Neural cell (in vitro differentiated cells): Measurements from ENCODE around the gene RNF157. TPM values are rescaled to one million over a fixed set of nuclear protein-coding genes. Genes with fewer than 3 reads are reported as not detected.

ENCODE experiments used
- H2AFZ ChIP-seq: fragments of 200-600, 300-800 bp; sonication (generic), shearing (Covaris generic); 2 replicates; pipeline ENCODE4 v1.6.0; 2014; ENCODE audit warnings: low read depth, mild to moderate bottlenecking, antibody characterized with exemption, low read length, moderate library complexity
- H3F3A ChIP-seq: fragments of 200-600 bp; shearing (Covaris generic); 2 replicates; pipeline ENCODE4 v1.6.1; 2016; ENCODE audit warnings: mild to moderate bottlenecking, moderate library complexity, mixed read lengths, antibody characterized with exemption, low read length; ENCODE audit not compliant: insufficient read depth, poor library complexity, severe bottlenecking
- H3K27ac ChIP-seq: fragments of 200-600, 300-800 bp; sonication (generic), shearing (Covaris generic); 2 replicates; pipeline ENCODE4 v1.5.1; 2014; ENCODE audit warnings: mild to moderate bottlenecking, low read length, moderate library complexity
- H3K27me3 ChIP-seq: fragments of 300-800, 200-600 bp; sonication (generic), shearing (Covaris generic); 2 replicates; pipeline ENCODE4 v1.6.0; 2014; ENCODE audit warnings: mild to moderate bottlenecking, low read depth, low read length, moderate library complexity; ENCODE audit not compliant: insufficient read depth
- H3K36me3 ChIP-seq: fragments of 300-800, 200-600 bp; sonication (generic), shearing (Covaris generic); 2 replicates; pipeline ENCODE4 v1.5.1; 2014; ENCODE audit warnings: mild to moderate bottlenecking, antibody characterized with exemption, low read length, moderate library complexity; ENCODE audit not compliant: insufficient read depth
- H3K4me2 ChIP-seq: fragments of 300-800, 200-600 bp; sonication (generic), shearing (Covaris generic); 2 replicates; pipeline ENCODE4 v1.6.0; 2014; ENCODE audit warnings: mild to moderate bottlenecking, low read length
- H3K4me3 ChIP-seq: fragments of 300-800, 200-600 bp; sonication (generic), shearing (Covaris generic); 2 replicates; pipeline ENCODE4 v1.5.1; 2014; ENCODE audit warnings: mild to moderate bottlenecking, low read length, moderate library complexity
- H3K79me2 ChIP-seq: fragments of 200-600 bp; shearing (Covaris generic); replicated peaks from 2 replicates; pipeline ENCODE4 v1.6.0; 2014; ENCODE audit warnings: mild to moderate bottlenecking, low read length, moderate library complexity; ENCODE audit not compliant: insufficient read depth
- H3K9ac ChIP-seq: fragments of 300-800, 200-600 bp; sonication (generic), shearing (Covaris generic); 2 replicates; pipeline ENCODE4 v1.6.1; 2016; ENCODE audit warnings: mild to moderate bottlenecking, low read length, mixed read lengths
- H3K9me2 ChIP-seq: fragments of 200-600 bp; shearing (Covaris generic); 2 replicates; pipeline ENCODE4 v1.6.1; 2016; ENCODE audit warnings: mild to moderate bottlenecking, low read length, mixed read lengths; ENCODE audit not compliant: insufficient read depth
- H3K9me3 ChIP-seq: fragments of 200-600, 300-800 bp; sonication (generic), shearing (Covaris generic); 2 replicates; pipeline ENCODE4 v1.6.1; 2016; ENCODE audit warnings: mild to moderate bottlenecking, mixed run types, low read length, moderate library complexity, mixed read lengths
- H4K20me1 ChIP-seq: fragments of 200-600 bp; shearing (Covaris generic); 2 replicates; pipeline ENCODE4 v1.6.1; 2016; ENCODE audit warnings: mild to moderate bottlenecking, mixed run types; ENCODE audit not compliant: insufficient read depth
- EP300 ChIP-seq: fragments of 450-650 bp; conservative IDR thresholded peaks from 2 replicates; pipeline ENCODE4 v1.6.1; 2014; ENCODE audit warnings: antibody characterized with exemption, mild to moderate bottlenecking, moderate library complexity; ENCODE audit not compliant: poor library complexity, severe bottlenecking
- EZH2 ChIP-seq: fragments of 200-600, 300-800 bp; shearing (Covaris generic), sonication (generic); IDR thresholded peaks from 2 replicates; pipeline ENCODE4 v1.6.1; 2014; ENCODE audit warnings: antibody characterized with exemption, low read length, borderline replicate concordance, mild to moderate bottlenecking; ENCODE audit not compliant: insufficient read depth, poor library complexity, severe bottlenecking
- MXI1 ChIP-seq: fragments of 450-650 bp; conservative IDR thresholded peaks from 2 replicates; pipeline ENCODE4 v1.6.1; 2014; ENCODE audit warnings: antibody characterized with exemption, mild to moderate bottlenecking; ENCODE audit not compliant: poor library complexity, severe bottlenecking
- POLR2AphosphoS5 ChIP-seq: IDR thresholded peaks from 2 replicates; pipeline ENCODE4 v1.6.1; 2012
- RAD21 ChIP-seq: fragments of 450-650 bp; conservative IDR thresholded peaks from 2 replicates; pipeline ENCODE4 v1.6.1; 2014; ENCODE audit warnings: antibody characterized with exemption, mild to moderate bottlenecking, moderate library complexity
- SMC3 ChIP-seq: fragments of 450-650 bp; conservative IDR thresholded peaks from 2 replicates; pipeline ENCODE4 v1.6.1; 2014; ENCODE audit warnings: antibody characterized with exemption, mild to moderate bottlenecking, moderate library complexity; ENCODE audit not compliant: poor library complexity
- TAF1 ChIP-seq: IDR thresholded peaks from 2 replicates; pipeline ENCODE4 v1.6.1; 2012; ENCODE audit warnings: low read depth
- polyA plus RNA-seq: library from polyadenylated mRNA; depleted of rRNA; stranded (reverse); fragments of >200 nt; gene quantifications from 2 replicates; pipeline ENCODE4 v1.2.3, GENCODE V29; 2014
- TF ChIP-seq, protein P1 (sequence below): fragments of 450-650 bp; IDR thresholded peaks from 2 replicates; pipeline ENCODE4 v1.5.1; 2014; ENCODE audit warnings: antibody characterized with exemption, mild to moderate bottlenecking, moderate library complexity; ENCODE audit not compliant: poor library complexity, severe bottlenecking
- TF ChIP-seq, protein P2 (sequence below): IDR thresholded peaks from 2 replicates; pipeline ENCODE4 v1.6.1; 2012; ENCODE audit warnings: borderline replicate concordance

RNF157 gene
- polyA plus RNA-seq, 1 donor from 2014 or later, result 15.9 TPM

DNA sequence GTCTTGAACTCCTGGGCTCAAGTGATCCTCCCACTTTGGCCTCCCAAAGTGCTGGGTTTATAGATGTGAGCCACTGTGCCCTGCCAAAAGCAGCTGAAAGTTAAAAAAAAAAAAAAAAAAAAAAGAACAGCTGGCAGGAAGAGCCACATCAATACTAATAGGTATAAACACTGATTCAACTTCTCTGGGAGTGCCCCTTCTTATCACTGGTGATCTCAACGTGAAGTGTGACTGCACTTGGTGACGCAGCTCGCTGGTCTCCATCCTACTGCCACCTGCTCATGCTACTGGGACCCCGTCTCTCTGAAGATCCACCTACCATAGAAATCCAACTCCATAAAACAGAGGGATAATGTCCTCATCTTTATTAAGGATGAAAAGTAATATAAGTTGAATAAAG lies 40.8 kb downstream of the RNF157 start:
- Histone ChIP-seq H4K20me1 (no peaks in the 10 kb centered on the region), H2AFZ (no peak overlapping the region), H3K36me3 (no peaks in the 10 kb centered on the region), H3K9me3 (no peaks in the 10 kb centered on the region), H3K27ac (no peak overlapping the region), H3K4me3 (no peak overlapping the region), H3K27me3 (no peaks in the 10 kb centered on the region), H3K9me2 (no peaks in the 10 kb centered on the region), H3F3A (no peaks in the 10 kb centered on the region), H3K9ac (no peak overlapping the region), H3K4me2 (no peak overlapping the region), H3K79me2 (no peaks in the 10 kb centered on the region)
- no peak for TF ChIP-seq TAF1
- TF ChIP-seq MXI1, result no peak
- no peak for TF ChIP-seq POLR2AphosphoS5
- no peak for TF ChIP-seq EZH2
- no peak for TF ChIP-seq RAD21
- TF ChIP-seq EP300, result no peak
- no peak for TF ChIP-seq SMC3
- TF ChIP-seq, protein P1, sequence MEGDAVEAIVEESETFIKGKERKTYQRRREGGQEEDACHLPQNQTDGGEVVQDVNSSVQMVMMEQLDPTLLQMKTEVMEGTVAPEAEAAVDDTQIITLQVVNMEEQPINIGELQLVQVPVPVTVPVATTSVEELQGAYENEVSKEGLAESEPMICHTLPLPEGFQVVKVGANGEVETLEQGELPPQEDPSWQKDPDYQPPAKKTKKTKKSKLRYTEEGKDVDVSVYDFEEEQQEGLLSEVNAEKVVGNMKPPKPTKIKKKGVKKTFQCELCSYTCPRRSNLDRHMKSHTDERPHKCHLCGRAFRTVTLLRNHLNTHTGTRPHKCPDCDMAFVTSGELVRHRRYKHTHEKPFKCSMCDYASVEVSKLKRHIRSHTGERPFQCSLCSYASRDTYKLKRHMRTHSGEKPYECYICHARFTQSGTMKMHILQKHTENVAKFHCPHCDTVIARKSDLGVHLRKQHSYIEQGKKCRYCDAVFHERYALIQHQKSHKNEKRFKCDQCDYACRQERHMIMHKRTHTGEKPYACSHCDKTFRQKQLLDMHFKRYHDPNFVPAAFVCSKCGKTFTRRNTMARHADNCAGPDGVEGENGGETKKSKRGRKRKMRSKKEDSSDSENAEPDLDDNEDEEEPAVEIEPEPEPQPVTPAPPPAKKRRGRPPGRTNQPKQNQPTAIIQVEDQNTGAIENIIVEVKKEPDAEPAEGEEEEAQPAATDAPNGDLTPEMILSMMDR, result no peak
- TF ChIP-seq, protein P2, sequence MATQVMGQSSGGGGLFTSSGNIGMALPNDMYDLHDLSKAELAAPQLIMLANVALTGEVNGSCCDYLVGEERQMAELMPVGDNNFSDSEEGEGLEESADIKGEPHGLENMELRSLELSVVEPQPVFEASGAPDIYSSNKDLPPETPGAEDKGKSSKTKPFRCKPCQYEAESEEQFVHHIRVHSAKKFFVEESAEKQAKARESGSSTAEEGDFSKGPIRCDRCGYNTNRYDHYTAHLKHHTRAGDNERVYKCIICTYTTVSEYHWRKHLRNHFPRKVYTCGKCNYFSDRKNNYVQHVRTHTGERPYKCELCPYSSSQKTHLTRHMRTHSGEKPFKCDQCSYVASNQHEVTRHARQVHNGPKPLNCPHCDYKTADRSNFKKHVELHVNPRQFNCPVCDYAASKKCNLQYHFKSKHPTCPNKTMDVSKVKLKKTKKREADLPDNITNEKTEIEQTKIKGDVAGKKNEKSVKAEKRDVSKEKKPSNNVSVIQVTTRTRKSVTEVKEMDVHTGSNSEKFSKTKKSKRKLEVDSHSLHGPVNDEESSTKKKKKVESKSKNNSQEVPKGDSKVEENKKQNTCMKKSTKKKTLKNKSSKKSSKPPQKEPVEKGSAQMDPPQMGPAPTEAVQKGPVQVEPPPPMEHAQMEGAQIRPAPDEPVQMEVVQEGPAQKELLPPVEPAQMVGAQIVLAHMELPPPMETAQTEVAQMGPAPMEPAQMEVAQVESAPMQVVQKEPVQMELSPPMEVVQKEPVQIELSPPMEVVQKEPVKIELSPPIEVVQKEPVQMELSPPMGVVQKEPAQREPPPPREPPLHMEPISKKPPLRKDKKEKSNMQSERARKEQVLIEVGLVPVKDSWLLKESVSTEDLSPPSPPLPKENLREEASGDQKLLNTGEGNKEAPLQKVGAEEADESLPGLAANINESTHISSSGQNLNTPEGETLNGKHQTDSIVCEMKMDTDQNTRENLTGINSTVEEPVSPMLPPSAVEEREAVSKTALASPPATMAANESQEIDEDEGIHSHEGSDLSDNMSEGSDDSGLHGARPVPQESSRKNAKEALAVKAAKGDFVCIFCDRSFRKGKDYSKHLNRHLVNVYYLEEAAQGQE, result no peak

DNA sequence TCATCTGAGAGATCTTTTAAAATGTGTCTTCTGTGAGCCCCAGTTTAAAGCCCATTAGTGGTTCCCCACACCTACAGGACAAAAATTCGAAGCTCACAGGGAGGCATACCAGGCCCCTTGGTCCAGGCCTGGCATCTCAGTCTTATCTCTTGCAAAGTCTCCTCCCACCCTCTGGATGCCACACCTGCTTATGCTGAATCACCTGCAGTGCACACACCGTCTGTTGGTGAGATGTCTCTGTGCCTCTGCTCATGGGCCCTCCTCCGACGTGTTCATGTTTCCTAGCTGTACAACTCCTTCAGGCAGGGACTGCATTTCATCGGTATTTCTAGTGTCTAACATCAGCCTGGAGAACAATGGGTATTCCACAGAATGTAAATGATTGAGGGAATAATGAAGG lies 41.6 kb downstream of the RNF157 start:
- no peaks in the 10 kb centered on the region for H3K36me3 ChIP-seq
- H3K9me3 ChIP-seq, result no peaks in the 10 kb centered on the region
- H2AFZ ChIP-seq, result no peak overlapping the region
- no peaks in the 10 kb centered on the region for H3K27me3 ChIP-seq
- no peak overlapping the region for H3K27ac ChIP-seq
- no peaks in the 10 kb centered on the region for H4K20me1 ChIP-seq
- no peaks in the 10 kb centered on the region for H3K79me2 ChIP-seq
- H3K4me2 ChIP-seq, result no peak overlapping the region
- no peak overlapping the region for H3K4me3 ChIP-seq
- H3K9me2 ChIP-seq, result no peaks in the 10 kb centered on the region
- H3F3A ChIP-seq, result no peaks in the 10 kb centered on the region
- TF ChIP-seq SMC3 (no peak), TAF1 (no peak), POLR2AphosphoS5 (no peak), MXI1 (no peak), EZH2 (no peak), EP300 (no peak), RAD21 (no peak)
- TF ChIP-seq, protein P1, result no peak
- TF ChIP-seq, protein P2, result no peak
- H3K9ac ChIP-seq, result no peak overlapping the region
